AG10803 (cell line): ENCODE results near the gene RAB3GAP2.
A peak's percentile ranks its signal among the peaks of the same experiment; 100 is the strongest.

Source experiments
- DNase-seq: peaks from one replicate; pipeline ENCODE4 v3.0.0; 2010; ENCODE audit warnings: low read depth
- H3K4me3 ChIP-seq: 2 replicates; pipeline ENCODE4 v1.5.1; 2011; ENCODE audit warnings: mild to moderate bottlenecking, low read length, control low read depth
- CTCF ChIP-seq: conservative IDR thresholded peaks from 2 replicates; pipeline ENCODE4 v1.5.1; 2011; ENCODE audit warnings: mild to moderate bottlenecking, low read length, control low read depth, inconsistent platforms

The RAB3GAP2 gene

DNA sequence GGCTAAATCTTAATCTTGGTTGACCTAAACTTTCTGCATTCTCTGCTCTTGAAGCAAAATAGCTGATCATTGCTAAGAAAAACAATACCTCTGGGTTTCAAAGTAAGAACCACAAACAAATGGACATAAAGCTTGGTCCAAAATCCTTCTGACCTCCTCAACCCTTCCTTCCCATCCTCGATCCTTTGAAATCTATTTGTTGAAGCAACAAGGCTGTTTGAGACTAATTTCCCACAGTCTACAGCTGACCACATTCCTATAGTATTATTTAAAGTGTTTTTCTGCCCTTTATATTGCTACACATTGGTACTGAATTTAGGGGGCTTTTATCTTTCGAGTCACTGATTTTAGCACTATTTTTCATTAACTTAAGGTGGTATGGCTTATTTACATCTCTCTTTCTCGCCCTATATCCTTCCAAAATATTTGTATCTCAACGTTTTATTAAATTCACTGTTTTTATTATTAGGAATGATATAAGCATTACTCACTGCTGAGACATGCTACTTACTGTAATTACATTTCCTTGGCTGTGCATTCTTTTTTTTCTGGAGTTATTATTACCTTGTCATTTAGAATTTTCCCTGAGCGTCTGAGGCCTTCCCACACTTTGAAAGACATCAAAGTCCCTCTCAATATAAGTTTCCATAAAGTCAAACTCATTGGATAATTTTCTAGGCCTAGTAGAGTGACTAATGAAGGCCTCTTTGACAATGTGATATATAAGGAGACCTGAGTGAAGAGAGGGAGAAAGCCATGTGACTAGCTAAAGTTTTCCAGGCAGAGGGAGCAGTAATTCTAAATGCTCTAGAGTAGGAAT lies 73.9 kb downstream of the RAB3GAP2 start:
- TF ChIP-seq CTCF = no peak
- H3K4me3 ChIP-seq = no peak overlapping the region
- DNase-seq = no peak

DNA sequence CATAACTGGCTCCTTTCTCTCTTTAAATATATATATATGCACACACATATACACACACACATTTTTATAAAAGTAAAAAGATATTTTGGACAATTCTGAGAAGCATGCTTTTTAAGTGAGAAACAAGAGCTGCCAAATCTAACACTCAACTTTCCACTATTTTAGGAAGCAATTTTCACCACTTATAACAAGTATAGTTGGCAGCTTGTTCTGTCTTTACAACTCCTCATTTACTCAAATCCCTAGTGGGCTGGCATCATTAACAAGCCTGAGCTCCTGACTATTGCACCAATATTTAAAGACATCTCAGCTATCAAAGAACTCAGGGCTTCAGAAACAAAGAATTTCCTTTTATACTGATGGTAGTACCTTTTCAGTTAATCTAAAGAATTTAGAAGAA lies 76.6 kb downstream of the RAB3GAP2 start:
- no peak overlapping the region for H3K4me3 ChIP-seq
- TF ChIP-seq CTCF = no peak
- no peak for DNase-seq

GRCh38 chr1:220189750-220190347 lies 82.4 kb downstream of the RAB3GAP2 start:
- TF ChIP-seq CTCF = peak; percentile 60
- DNase-seq = peak; percentile 44
- no peak overlapping the region for H3K4me3 ChIP-seq

- DNase-seq = no peak
- no peak overlapping the region for H3K4me3 ChIP-seq
- TF ChIP-seq CTCF = no peak
Measured at GRCh38 chr1:220188538-220188937, 83.7 kb downstream of the RAB3GAP2 start.

- H3K4me3 ChIP-seq = no peak overlapping the region
- no peak for TF ChIP-seq CTCF
- DNase-seq = no peak
Measured at GRCh38 chr1:220186752-220187151, 85.5 kb downstream of the RAB3GAP2 start.

- H3K4me3 ChIP-seq = no peak overlapping the region
- peak; percentile 18 for DNase-seq
- no peak for TF ChIP-seq CTCF
Measured at GRCh38 chr1:220184506-220184905, 87.7 kb downstream of the RAB3GAP2 start.

GRCh38 chr1:220182656-220183055 lies 89.6 kb downstream of the RAB3GAP2 start:
- no peak overlapping the region for H3K4me3 ChIP-seq
- no peak for TF ChIP-seq CTCF
- no peak for DNase-seq
